Ovary (tissue), 3 donors: Measurements from ENCODE around the gene STEAP3.

Experiments used
- EP300 ChIP-seq: sonication (generic); formaldehyde crosslinking; IDR thresholded peaks from one replicate; pipeline ENCODE4 v1.6.1; 2017; ENCODE audit warnings: antibody characterized with exemption
- TF ChIP-seq, protein P1 (sequence below), 3 donors: fragments of 450-650 bp in 2 of 3; fragments of 200-600 bp in 1 of 3; IDR thresholded peaks; one replicate each; pipeline versions ENCODE4 v1.5.1 to v1.8.0; 2016 to 2022; ENCODE audit warnings: antibody characterized with exemption in 3 of 3, mild to moderate bottlenecking in 1 of 3
- donor health status: DM: no; HTN: no; CAD: no.

DNA sequence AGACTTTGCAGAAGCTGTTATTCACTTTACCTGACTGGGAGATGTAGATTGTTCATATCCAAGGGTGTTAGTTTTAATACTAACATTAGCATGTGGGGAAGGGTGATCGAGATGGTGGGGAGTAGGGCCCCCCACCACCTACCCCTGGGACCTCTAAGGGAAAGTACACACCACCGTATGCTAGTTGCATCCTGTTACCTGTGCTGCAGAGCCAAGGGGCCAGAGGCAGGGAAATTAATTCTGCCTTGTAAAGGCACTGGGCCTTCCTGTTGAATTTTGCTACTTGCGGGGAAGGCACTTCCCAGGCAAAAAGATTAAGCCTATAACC, 9.0 kb downstream of the STEAP3 start:
- no peak for TF ChIP-seq EP300
- TF ChIP-seq, protein P1, sequence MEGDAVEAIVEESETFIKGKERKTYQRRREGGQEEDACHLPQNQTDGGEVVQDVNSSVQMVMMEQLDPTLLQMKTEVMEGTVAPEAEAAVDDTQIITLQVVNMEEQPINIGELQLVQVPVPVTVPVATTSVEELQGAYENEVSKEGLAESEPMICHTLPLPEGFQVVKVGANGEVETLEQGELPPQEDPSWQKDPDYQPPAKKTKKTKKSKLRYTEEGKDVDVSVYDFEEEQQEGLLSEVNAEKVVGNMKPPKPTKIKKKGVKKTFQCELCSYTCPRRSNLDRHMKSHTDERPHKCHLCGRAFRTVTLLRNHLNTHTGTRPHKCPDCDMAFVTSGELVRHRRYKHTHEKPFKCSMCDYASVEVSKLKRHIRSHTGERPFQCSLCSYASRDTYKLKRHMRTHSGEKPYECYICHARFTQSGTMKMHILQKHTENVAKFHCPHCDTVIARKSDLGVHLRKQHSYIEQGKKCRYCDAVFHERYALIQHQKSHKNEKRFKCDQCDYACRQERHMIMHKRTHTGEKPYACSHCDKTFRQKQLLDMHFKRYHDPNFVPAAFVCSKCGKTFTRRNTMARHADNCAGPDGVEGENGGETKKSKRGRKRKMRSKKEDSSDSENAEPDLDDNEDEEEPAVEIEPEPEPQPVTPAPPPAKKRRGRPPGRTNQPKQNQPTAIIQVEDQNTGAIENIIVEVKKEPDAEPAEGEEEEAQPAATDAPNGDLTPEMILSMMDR (IDR thresholded peaks at IDR 0.05) = no peak
